Fibroblast of lung (primary cell): ENCODE measurements around the gene SCN1A. TPM values are rescaled to one million over a fixed set of nuclear protein-coding genes. Genes with fewer than 3 reads are reported as not detected.

ENCODE experiments used
- DNase-seq, 2 donors: peaks; one replicate each; pipeline versions ENCODE4 v3.0.0 to v3.0.0-alpha.2; 2010; ENCODE audit warnings: low read depth in 2 of 2
- H2AFZ ChIP-seq: 2 replicates; pipeline ENCODE4 v1.5.1; 2012; ENCODE audit warnings: low read length, control low read depth, inconsistent platforms
- H3K27ac ChIP-seq: 2 replicates; pipeline ENCODE4 v1.5.1; 2011; ENCODE audit warnings: low read length, control low read depth; ENCODE audit not compliant: insufficient read depth
- H3K27me3 ChIP-seq: 2 replicates; pipeline ENCODE4 v1.5.1; 2011; ENCODE audit warnings: mild to moderate bottlenecking, low read length; ENCODE audit not compliant: control insufficient read depth, insufficient read depth
- H3K36me3 ChIP-seq: 2 replicates; pipeline ENCODE4 v1.5.1; 2011; ENCODE audit warnings: low read length; ENCODE audit not compliant: control insufficient read depth, insufficient read depth
- H3K4me1 ChIP-seq: 2 replicates; pipeline ENCODE4 v1.5.1; 2011; ENCODE audit warnings: low read length; ENCODE audit not compliant: control insufficient read depth, insufficient read depth; ENCODE audit errors: extremely low read depth
- H3K4me2 ChIP-seq: 2 replicates; pipeline ENCODE4 v1.5.1; 2011; ENCODE audit warnings: low read length, control low read depth; ENCODE audit not compliant: insufficient read depth; ENCODE audit errors: extremely low read depth
- H3K4me3 ChIP-seq, 4 experiments: fragments of 200-600 bp in 1 of 4; sonication (generic) in 1 of 4; replicated peaks in 1 of 4; 2 replicates each; pipeline ENCODE4 v1.5.1; 2011 to 2016; ENCODE audit warnings: low read length in 4 of 4, low read depth in 3 of 4, mild to moderate bottlenecking in 3 of 4, control low read depth in 2 of 4, inconsistent platforms in 1 of 4, mixed read lengths in 1 of 4; ENCODE audit not compliant: insufficient read depth in 1 of 4; ENCODE audit errors: control extremely low read depth in 1 of 4
- H3K79me2 ChIP-seq: 2 replicates; pipeline ENCODE4 v1.5.1; 2012; ENCODE audit warnings: mild to moderate bottlenecking, low read length, inconsistent platforms; ENCODE audit not compliant: control insufficient read depth, insufficient read depth
- H3K9ac ChIP-seq: 2 replicates; pipeline ENCODE4 v1.5.1; 2011; ENCODE audit warnings: mild to moderate bottlenecking, low read length, control low read depth; ENCODE audit not compliant: insufficient read depth
- H3K9me3 ChIP-seq: 2 replicates; pipeline ENCODE4 v1.5.1; 2012; ENCODE audit warnings: low read depth, low read length; ENCODE audit not compliant: control insufficient read depth, insufficient read depth
- H4K20me1 ChIP-seq: 2 replicates; pipeline ENCODE4 v1.5.1; 2011; ENCODE audit warnings: low read length; ENCODE audit not compliant: control insufficient read depth, insufficient read depth; ENCODE audit errors: extremely low read depth
- EZH2 ChIP-seq: IDR thresholded peaks from 2 replicates; pipeline ENCODE4 v1.5.1; 2012; ENCODE audit warnings: low read length, control low read depth, mild to moderate bottlenecking; ENCODE audit errors: missing control alignments
- polyA plus RNA-seq, 2 donors: library from polyadenylated mRNA; depleted of rRNA in 1 of 2; stranded (reverse) in 1 of 2; unstranded in 1 of 2; fragments of >200 nt; gene quantifications; 2 replicates each; pipeline ENCODE4 v1.2.1, GENCODE V29; 2011 to 2012; ENCODE audit warnings: missing spikeins in 1 of 2
- total RNA-seq: library from RNA; depleted of rRNA; stranded (reverse); fragments of >200 nt; gene quantifications from 2 replicates; pipeline ENCODE4 v1.2.1, GENCODE V29; 2014
- TF ChIP-seq, protein P1 (sequence below), 2 donors: IDR thresholded peaks in 1 of 2; conservative IDR thresholded peaks in 1 of 2; 1 replicate in 1 of 2; 2 replicates in 1 of 2; pipeline ENCODE4 v1.5.1; 2011 to 2012; ENCODE audit warnings: low read length in 2 of 2, control low read depth in 1 of 2, inconsistent platforms in 1 of 2, low read depth in 1 of 2, mild to moderate bottlenecking in 1 of 2

SCN1A gene
- total and polyA plus RNA-seq, 2 donors (not counting 1 experiment from before 2014, with no cell fraction given), result 0.05 to 0.50 TPM

DNA sequence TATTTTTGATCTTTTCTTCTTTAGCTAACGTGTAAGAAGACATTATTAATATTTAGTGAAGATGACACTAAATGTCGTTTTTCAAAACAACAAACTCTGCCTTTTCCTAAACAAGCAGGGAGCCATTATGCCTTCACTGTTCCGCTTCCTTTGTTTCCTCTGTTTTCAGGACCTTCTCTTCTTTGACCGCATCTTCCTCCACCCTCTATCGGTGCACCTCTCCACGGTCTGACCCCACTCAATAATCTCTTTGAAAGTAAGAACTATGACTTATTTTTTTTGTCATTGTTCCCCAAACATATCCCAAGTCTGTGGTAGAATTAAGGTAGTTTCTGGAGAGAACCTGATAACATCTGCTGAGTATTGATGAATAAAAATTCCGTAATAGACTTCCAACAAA lies 5.8 kb upstream of the SCN1A start:
- Histone ChIP-seq H3K9me3 (no peaks in the 10 kb centered on the region), H4K20me1 (no peaks in the 10 kb centered on the region), H3K79me2 (no peaks in the 10 kb centered on the region), H3K36me3 (no peaks in the 10 kb centered on the region), H3K9ac (no peak overlapping the region), H3K4me3 (no peak overlapping the region), H3K27ac (no peak overlapping the region), H3K27me3 (peaks cover 5% of the 10 kb centered on the region), H3K4me2 (no peak overlapping the region), H2AFZ (no peak overlapping the region), H3K4me1 (no peaks in the 10 kb centered on the region)
- no peak for DNase-seq
- TF ChIP-seq, protein P1, sequence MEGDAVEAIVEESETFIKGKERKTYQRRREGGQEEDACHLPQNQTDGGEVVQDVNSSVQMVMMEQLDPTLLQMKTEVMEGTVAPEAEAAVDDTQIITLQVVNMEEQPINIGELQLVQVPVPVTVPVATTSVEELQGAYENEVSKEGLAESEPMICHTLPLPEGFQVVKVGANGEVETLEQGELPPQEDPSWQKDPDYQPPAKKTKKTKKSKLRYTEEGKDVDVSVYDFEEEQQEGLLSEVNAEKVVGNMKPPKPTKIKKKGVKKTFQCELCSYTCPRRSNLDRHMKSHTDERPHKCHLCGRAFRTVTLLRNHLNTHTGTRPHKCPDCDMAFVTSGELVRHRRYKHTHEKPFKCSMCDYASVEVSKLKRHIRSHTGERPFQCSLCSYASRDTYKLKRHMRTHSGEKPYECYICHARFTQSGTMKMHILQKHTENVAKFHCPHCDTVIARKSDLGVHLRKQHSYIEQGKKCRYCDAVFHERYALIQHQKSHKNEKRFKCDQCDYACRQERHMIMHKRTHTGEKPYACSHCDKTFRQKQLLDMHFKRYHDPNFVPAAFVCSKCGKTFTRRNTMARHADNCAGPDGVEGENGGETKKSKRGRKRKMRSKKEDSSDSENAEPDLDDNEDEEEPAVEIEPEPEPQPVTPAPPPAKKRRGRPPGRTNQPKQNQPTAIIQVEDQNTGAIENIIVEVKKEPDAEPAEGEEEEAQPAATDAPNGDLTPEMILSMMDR (conservative IDR thresholded peaks at IDR 0.05 in 1 of 2, IDR thresholded peaks at IDR 0.05 in 1 of 2; ENCODE audit: low read depth in 1 of 2, low read length in 2 of 2), result no peak
- TF ChIP-seq EZH2, result no peak

DNA sequence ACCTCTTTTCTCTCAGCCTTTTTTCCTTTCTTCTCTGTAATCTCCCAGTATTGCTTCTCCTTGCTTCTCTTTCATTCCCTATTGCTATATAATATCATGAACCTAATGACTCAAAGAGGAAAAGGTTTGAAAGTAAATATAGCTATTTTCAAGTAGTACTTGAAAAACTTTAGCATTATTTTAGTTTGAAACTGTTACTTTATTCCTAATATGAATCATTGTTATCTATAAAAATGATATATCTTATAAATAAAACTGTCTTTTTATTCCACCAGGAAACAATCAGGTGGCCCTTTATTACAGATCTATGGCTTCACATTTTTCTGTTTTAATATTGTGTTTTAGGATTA lies 311 bp upstream of the SCN1A start:
- Histone ChIP-seq H3K9ac (no peak overlapping the region), H2AFZ (no peak overlapping the region), H3K4me1 (no peaks in the 10 kb centered on the region), H3K79me2 (no peaks in the 10 kb centered on the region), H3K4me3 (no peak overlapping the region), H3K9me3 (no peaks in the 10 kb centered on the region), H3K27me3 (peaks cover 5% of the 10 kb centered on the region), H3K4me2 (no peak overlapping the region), H3K27ac (no peak overlapping the region), H4K20me1 (no peaks in the 10 kb centered on the region), H3K36me3 (no peaks in the 10 kb centered on the region)
- TF ChIP-seq, protein P1 (conservative IDR thresholded peaks at IDR 0.05 in 1 of 2, IDR thresholded peaks at IDR 0.05 in 1 of 2; ENCODE audit: low read depth in 1 of 2, low read length in 2 of 2), result no peak
- TF ChIP-seq EZH2, result no peak
- no peak for DNase-seq

DNA sequence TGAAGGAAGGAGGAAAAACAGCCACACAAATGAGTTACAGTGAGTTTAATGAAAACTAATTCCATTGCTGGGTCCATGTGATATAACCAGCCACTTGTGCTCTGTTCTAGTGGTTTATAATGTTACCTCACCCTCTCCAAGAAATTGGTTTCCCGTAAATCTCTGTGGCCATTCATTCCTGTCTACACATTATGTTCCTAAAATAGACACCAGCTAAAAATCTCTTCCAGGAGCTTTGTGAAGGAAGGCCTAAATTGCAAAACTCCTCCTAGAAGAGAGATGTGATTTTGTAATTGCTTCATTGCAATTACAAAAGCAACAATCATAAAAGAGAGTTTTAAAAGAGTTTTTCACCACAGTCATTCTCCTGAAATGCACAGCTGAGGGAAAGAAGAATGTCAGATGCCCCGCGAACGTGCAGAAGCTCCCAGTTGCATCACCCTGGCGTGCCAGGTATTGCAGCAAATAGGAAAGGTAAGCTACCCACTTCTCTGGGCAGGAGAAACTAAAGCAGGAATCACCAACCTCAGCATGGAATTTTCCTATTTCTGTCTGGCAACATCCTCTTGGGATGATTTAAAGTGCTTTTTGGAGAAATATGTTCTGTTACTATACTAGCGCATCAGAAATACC lies 1.7 kb downstream of the SCN1A start:
- Histone ChIP-seq H3K36me3 (no peaks in the 10 kb centered on the region), H3K9me3 (no peaks in the 10 kb centered on the region), H3K4me2 (no peak overlapping the region), H3K4me3 (no peak overlapping the region), H3K27me3 (peaks cover 4% of the 10 kb centered on the region), H3K27ac (no peak overlapping the region), H3K4me1 (no peaks in the 10 kb centered on the region), H3K9ac (no peak overlapping the region), H4K20me1 (no peaks in the 10 kb centered on the region), H3K79me2 (no peaks in the 10 kb centered on the region), H2AFZ (no peak overlapping the region)
- peak; percentile 26 to 48 for DNase-seq
- no peak for TF ChIP-seq EZH2
- TF ChIP-seq, protein P1 (conservative IDR thresholded peaks at IDR 0.05 in 1 of 2, IDR thresholded peaks at IDR 0.05 in 1 of 2; ENCODE audit: low read depth in 1 of 2, low read length in 2 of 2), result no peak
